SU-DHL-6 (cell line): ENCODE measurements around the gene ELOVL6.
A peak's percentile ranks its signal among the peaks of the same experiment; 100 is the strongest.

Experiments used
- H2AFZ ChIP-seq: fragments of 200-600 bp; sonication (generic); 2 replicates; pipeline ENCODE4 v1.6.1; 2014; ENCODE audit warnings: low read depth, mild to moderate bottlenecking, moderate library complexity, mixed read lengths, antibody characterized with exemption, low read length; ENCODE audit not compliant: severe bottlenecking
- H3F3A ChIP-seq: fragments of 200-600 bp; shearing (Covaris generic); 2 replicates; pipeline ENCODE4 v1.6.0; 2016; ENCODE audit warnings: antibody characterized with exemption, mild to moderate bottlenecking; ENCODE audit not compliant: insufficient read depth
- H3K27ac ChIP-seq: fragments of 200-600 bp; sonication (generic); 2 replicates; pipeline ENCODE4 v1.5.1; 2016; ENCODE audit warnings: low read depth, mild to moderate bottlenecking, low read length, moderate library complexity, mixed read lengths
- H3K27me3 ChIP-seq: fragments of 200-600 bp; sonication (generic), shearing (Covaris generic); 2 replicates; pipeline ENCODE4 v1.6.0; 2014; ENCODE audit warnings: mild to moderate bottlenecking, low read length
- H3K36me3 ChIP-seq: fragments of 200-600 bp; sonication (generic); 2 replicates; pipeline ENCODE4 v1.6.1; 2014; ENCODE audit warnings: mild to moderate bottlenecking, low read length, mixed read lengths
- H3K4me2 ChIP-seq: fragments of 300-600, 200-600 bp; shearing (Covaris generic), sonication (generic); 2 replicates; pipeline ENCODE4 v1.6.0; 2014; ENCODE audit warnings: low read length, low read depth, mild to moderate bottlenecking; ENCODE audit not compliant: poor library complexity, severe bottlenecking
- H3K4me3 ChIP-seq: fragments of 200-600 bp; sonication (generic); 2 replicates; pipeline ENCODE4 v1.5.1; 2014; ENCODE audit warnings: antibody characterized with exemption, low read length, mild to moderate bottlenecking, mixed read lengths; ENCODE audit not compliant: insufficient read depth, poor library complexity, severe bottlenecking
- H3K79me2 ChIP-seq: fragments of 200-600 bp; sonication (generic); 2 replicates; pipeline ENCODE4 v1.6.1; 2014; ENCODE audit warnings: mild to moderate bottlenecking, low read length, moderate library complexity; ENCODE audit not compliant: insufficient read depth
- H3K9ac ChIP-seq: fragments of 200-600 bp; sonication (generic); 2 replicates; pipeline ENCODE4 v1.7.0; 2014; ENCODE audit warnings: mild to moderate bottlenecking, low read length
- H3K9me2 ChIP-seq: fragments of 200-600 bp; sonication (generic); replicated peaks from 2 replicates; pipeline ENCODE4 v1.6.1; 2014; ENCODE audit warnings: low read length; ENCODE audit not compliant: insufficient read depth
- H3K9me3 ChIP-seq: fragments of 200-600 bp; sonication (generic); 2 replicates; pipeline ENCODE4 v1.6.1; 2014; ENCODE audit warnings: low read length, mixed read lengths; ENCODE audit not compliant: insufficient read depth
- H4K20me1 ChIP-seq: fragments of 200-600 bp; sonication (generic); 2 replicates; pipeline ENCODE4 v1.6.1; 2014; ENCODE audit warnings: low read depth, mild to moderate bottlenecking, antibody characterized with exemption, low read length, moderate library complexity, mixed read lengths
- EZH2phosphoT487 ChIP-seq: fragments of 200-600 bp; sonication (generic), shearing (Covaris generic); conservative IDR thresholded peaks from 2 replicates; pipeline ENCODE4 v1.6.1; 2018; ENCODE audit warnings: mild to moderate bottlenecking, antibody characterized with exemption, low read length, moderate library complexity, mixed read lengths
- TF ChIP-seq, protein P1 (sequence below): fragments of 200-600 bp; sonication (generic); IDR thresholded peaks from one replicate; pipeline ENCODE4 v1.5.1; 2017; ENCODE audit warnings: antibody characterized with exemption, mild to moderate bottlenecking, low read length, moderate library complexity; ENCODE audit not compliant: insufficient read depth, poor library complexity, severe bottlenecking

The ELOVL6 gene

GRCh38 chr4:110216129-110216528 lies 17.7 kb upstream of the ELOVL6 start:
- Histone ChIP-seq H3K4me2 (no peak overlapping the region), H3K79me2 (no peaks in the 10 kb centered on the region), H3K9ac (no peak overlapping the region), H3K36me3 (no peaks in the 10 kb centered on the region), H3K9me3 (no peaks in the 10 kb centered on the region), H4K20me1 (no peaks in the 10 kb centered on the region), H3K27me3 (no peaks in the 10 kb centered on the region), H3K27ac (no peak overlapping the region), H3K4me3 (no peak overlapping the region), H3K9me2 (no peaks in the 10 kb centered on the region), H3F3A (no peaks in the 10 kb centered on the region), H2AFZ (no peak overlapping the region)
- TF ChIP-seq, protein P1, sequence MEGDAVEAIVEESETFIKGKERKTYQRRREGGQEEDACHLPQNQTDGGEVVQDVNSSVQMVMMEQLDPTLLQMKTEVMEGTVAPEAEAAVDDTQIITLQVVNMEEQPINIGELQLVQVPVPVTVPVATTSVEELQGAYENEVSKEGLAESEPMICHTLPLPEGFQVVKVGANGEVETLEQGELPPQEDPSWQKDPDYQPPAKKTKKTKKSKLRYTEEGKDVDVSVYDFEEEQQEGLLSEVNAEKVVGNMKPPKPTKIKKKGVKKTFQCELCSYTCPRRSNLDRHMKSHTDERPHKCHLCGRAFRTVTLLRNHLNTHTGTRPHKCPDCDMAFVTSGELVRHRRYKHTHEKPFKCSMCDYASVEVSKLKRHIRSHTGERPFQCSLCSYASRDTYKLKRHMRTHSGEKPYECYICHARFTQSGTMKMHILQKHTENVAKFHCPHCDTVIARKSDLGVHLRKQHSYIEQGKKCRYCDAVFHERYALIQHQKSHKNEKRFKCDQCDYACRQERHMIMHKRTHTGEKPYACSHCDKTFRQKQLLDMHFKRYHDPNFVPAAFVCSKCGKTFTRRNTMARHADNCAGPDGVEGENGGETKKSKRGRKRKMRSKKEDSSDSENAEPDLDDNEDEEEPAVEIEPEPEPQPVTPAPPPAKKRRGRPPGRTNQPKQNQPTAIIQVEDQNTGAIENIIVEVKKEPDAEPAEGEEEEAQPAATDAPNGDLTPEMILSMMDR = no peak
- no peak for TF ChIP-seq EZH2phosphoT487

GRCh38 chr4:110211770-110212061 lies 13.3 kb upstream of the ELOVL6 start:
- Histone ChIP-seq H3K36me3 (no peaks in the 10 kb centered on the region), H4K20me1 (no peaks in the 10 kb centered on the region), H3F3A (no peaks in the 10 kb centered on the region), H3K4me2 (no peak overlapping the region), H3K9me3 (no peaks in the 10 kb centered on the region), H3K27me3 (no peaks in the 10 kb centered on the region), H2AFZ (no peak overlapping the region), H3K79me2 (no peaks in the 10 kb centered on the region), H3K4me3 (no peak overlapping the region), H3K9ac (no peak overlapping the region), H3K27ac (no peak overlapping the region), H3K9me2 (no peaks in the 10 kb centered on the region)
- TF ChIP-seq, protein P1 = no peak
- TF ChIP-seq EZH2phosphoT487 = no peak

- TF ChIP-seq EZH2phosphoT487 = no peak
- TF ChIP-seq, protein P1 = peak; percentile 58
- H3K27ac ChIP-seq = no peak overlapping the region
- no peaks in the 10 kb centered on the region for H3K27me3 ChIP-seq
- no peaks in the 10 kb centered on the region for H3K9me2 ChIP-seq
- H2AFZ ChIP-seq = no peak overlapping the region
- no peaks in the 10 kb centered on the region for H3K36me3 ChIP-seq
- H3K4me3 ChIP-seq = no peak overlapping the region
- H3K9me3 ChIP-seq = no peaks in the 10 kb centered on the region
- no peaks in the 10 kb centered on the region for H3F3A ChIP-seq
- H4K20me1 ChIP-seq = no peaks in the 10 kb centered on the region
- H3K4me2 ChIP-seq = no peak overlapping the region
- no peaks in the 10 kb centered on the region for H3K79me2 ChIP-seq
- no peak overlapping the region for H3K9ac ChIP-seq
Observed at GRCh38 chr4:110211007-110211769, 12.8 kb upstream of the ELOVL6 start.
